Measurements from ENCODE around the gene MIA. TPM values are rescaled to one million over a fixed set of nuclear protein-coding genes. Genes with fewer than 3 reads are reported as not detected.
"Not testable (repeated sequence)": the region's sequence is repeated elsewhere in the genome, so short reads cannot be mapped to it uniquely, and the experiment has no call there.

MIA gene
- total and polyA plus RNA-seq, 4 donors = 1.7 to 3.6 TPM; not detected in 2

DNA sequence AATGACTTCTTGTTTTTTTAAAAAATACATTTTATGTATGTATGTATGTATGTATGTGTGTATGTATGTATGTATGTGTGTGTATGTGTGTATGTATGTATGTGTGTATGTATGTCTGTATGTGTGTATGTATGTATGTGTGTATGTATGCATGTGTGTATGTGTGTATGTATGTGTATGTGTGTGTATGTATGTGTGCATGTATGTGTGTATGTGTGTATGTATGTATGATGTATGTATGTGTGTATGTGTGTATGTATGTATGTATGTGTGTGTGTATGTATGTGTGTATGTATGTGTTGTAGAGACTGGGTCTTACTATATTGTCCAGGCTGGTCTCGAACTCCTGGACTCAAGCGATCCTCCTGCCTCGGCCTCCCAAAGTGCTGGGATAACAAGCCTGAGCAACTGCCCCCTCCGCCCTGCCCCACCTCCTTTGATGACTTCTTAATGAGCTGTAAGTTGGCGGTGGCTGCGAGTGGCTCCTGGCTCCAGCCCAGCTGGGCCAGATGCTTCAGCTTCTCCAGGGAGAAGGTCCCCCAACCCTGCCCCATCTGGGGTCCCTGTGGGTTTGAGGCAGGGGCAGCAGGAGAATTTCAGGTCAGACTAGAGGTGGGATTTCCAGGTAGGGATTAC, 50.3 kb downstream of the MIA start:
- DNase-seq; ATAC-seq (ENCODE audit: low FRiP score); H3K27me3 ChIP-seq (ENCODE audit: control insufficient read depth in 1 of 2, insufficient read depth in 2 of 2, low read length in 1 of 2); H3K36me3 ChIP-seq (ENCODE audit: control insufficient read depth in 1 of 2, insufficient read depth in 2 of 2, low read length in 1 of 2); intact Hi-C loops (cut with DNase I); H3K27ac ChIP-seq (ENCODE audit: low read depth in 1 of 2, low read length in 2 of 2); H3K4me3 ChIP-seq (ENCODE audit: low read length in 2 of 2); H3K4me1 ChIP-seq (ENCODE audit: control insufficient read depth in 1 of 2, insufficient read depth in 2 of 2, low read length in 2 of 2); H3K9me3 ChIP-seq (ENCODE audit: control insufficient read depth, low read length): not testable (repeated sequence)
- WGBS, 2 donors = 93 to 100% methylated on average over 3 to 6 of the region's 6 CpGs

DNA sequence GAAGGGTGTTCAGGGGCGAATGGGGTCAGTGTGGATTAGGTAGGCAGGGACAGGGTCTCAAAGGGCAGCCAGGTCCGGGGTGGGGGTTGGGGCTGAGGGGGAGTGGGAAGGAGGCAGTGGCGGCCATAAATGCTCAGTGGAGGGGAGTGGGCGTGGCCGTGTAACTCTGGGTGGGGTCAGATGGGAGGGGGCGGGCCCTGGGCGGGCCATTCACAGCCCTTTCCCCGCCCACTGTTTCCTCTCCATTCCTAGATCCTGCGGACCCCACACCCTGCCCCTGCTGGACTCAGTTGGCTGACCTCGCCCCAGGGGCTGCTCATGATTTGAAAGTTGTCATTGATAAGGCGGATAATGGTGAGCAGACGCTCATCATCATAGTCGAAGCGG, 51.0 kb downstream of the MIA start:
- intact Hi-C loops (cut with DNase I); ATAC-seq (ENCODE audit: low FRiP score): not testable (repeated sequence)

DNA sequence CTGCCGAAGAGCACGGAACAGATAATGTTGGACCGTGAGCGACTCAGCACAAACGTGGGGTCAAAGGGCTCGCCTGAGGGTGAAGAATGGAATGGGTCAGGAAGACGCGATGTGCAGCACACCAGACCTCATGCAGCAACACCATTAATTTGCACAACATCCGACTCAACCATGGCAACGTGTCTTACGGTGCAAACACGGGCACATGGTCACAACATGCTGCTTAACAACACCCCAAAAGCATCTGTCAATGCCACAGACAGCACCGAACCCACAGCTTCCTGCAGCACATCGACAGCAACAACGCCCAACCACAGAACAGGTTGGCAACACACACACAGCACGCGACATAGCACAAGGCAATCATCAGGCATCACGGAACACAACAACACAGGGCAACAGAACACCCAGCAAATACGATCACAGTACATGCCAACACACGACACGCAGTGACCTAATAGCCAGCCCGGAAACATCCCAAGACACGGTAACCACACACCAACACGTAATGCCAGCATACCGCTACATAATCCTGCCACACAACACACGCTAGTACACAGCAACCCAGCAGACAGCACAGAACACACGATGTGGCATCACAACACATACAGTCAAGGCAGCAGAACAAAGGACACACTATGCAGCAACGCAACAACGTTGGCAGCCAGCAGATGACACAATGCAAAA, 51.5 kb downstream of the MIA start:
- H3K4me3 ChIP-seq (ENCODE audit: low read length in 2 of 2); H3K36me3 ChIP-seq (ENCODE audit: control insufficient read depth in 1 of 2, insufficient read depth in 2 of 2, low read length in 1 of 2); DNase-seq; H3K27ac ChIP-seq (ENCODE audit: low read depth in 1 of 2, low read length in 2 of 2); H3K9me3 ChIP-seq (ENCODE audit: control insufficient read depth, low read length); H3K27me3 ChIP-seq (ENCODE audit: control insufficient read depth in 1 of 2, insufficient read depth in 2 of 2, low read length in 1 of 2); intact Hi-C loops (cut with DNase I); ATAC-seq (ENCODE audit: low FRiP score); H3K4me1 ChIP-seq (ENCODE audit: control insufficient read depth in 1 of 2, insufficient read depth in 2 of 2, low read length in 2 of 2): not testable (repeated sequence)
- WGBS, 2 donors = 88 to 91% methylated on average over 29 of the region's 29 CpGs

More for the DNA sequence above, 51.0 kb downstream of the MIA start:
- not testable (repeated sequence) for H3K9me3 ChIP-seq (ENCODE audit: control insufficient read depth, low read length); H3K36me3 ChIP-seq (ENCODE audit: control insufficient read depth in 1 of 2, insufficient read depth in 2 of 2, low read length in 1 of 2); H3K27me3 ChIP-seq (ENCODE audit: control insufficient read depth in 1 of 2, insufficient read depth in 2 of 2, low read length in 1 of 2); H3K27ac ChIP-seq (ENCODE audit: low read depth in 1 of 2, low read length in 2 of 2); H3K4me3 ChIP-seq (ENCODE audit: low read length in 2 of 2); DNase-seq; H3K4me1 ChIP-seq (ENCODE audit: control insufficient read depth in 1 of 2, insufficient read depth in 2 of 2, low read length in 2 of 2)
- 89 to 92% methylated on average over 5 to 11 of the region's 14 CpGs for WGBS, 2 donors

Other genes with a start within 250 kb of the MIA start
- 10 to 100 TPM; 54.0 to 75.3 TPM for gene SHKBP1, start 198.6 kb upstream of the MIA start, total RNA-seq
- 100 to 1,000 TPM in 1 of 2 donors, 10 to 100 TPM in 1; 29.4 to 150 TPM for gene SHKBP1, start 198.6 kb upstream of the MIA start, polyA plus RNA-seq
- 100 to 1,000 TPM; 286 to 725 TPM for gene LTBP4, start 174.2 kb upstream of the MIA start, total RNA-seq
- 100 to 1,000 TPM; 140 to 768 TPM for gene LTBP4, start 174.2 kb upstream of the MIA start, polyA plus RNA-seq
- 10 to 100 TPM; 51.7 to 95.4 TPM for gene NUMBL, start 84.9 kb upstream of the MIA start, total RNA-seq
- 10 to 100 TPM in 1 of 2 donors, 1 to 10 TPM in 1; 9.8 to 70.2 TPM for gene NUMBL, start 84.9 kb upstream of the MIA start, polyA plus RNA-seq
- gene COQ8B, start 58.6 kb upstream of the MIA start, total RNA-seq = 10 to 100 TPM; 26.2 to 39.3 TPM
- gene COQ8B, start 58.6 kb upstream of the MIA start, polyA plus RNA-seq = 10 to 100 TPM; 20.5 to 79.8 TPM
- 10 to 100 TPM; 23.9 to 25.7 TPM for gene ITPKC, start 58.4 kb upstream of the MIA start, total RNA-seq
- gene ITPKC, start 58.4 kb upstream of the MIA start, polyA plus RNA-seq = 10 to 100 TPM; 11.1 to 13.8 TPM
- 1 to 10 TPM; 4.2 to 6.1 TPM for gene ACTMAP, start 25.0 kb upstream of the MIA start, total RNA-seq
- gene ACTMAP, start 25.0 kb upstream of the MIA start, polyA plus RNA-seq = 1 to 10 TPM in 1 of 2 donors, under 1 TPM in 1; 0.88 to 3.2 TPM
- gene SNRPA, start 24.3 kb upstream of the MIA start, total RNA-seq = 10 to 100 TPM; 40.5 to 47.2 TPM
- gene SNRPA, start 24.3 kb upstream of the MIA start, polyA plus RNA-seq = 10 to 100 TPM; 26.7 to 49.1 TPM
- 10 to 100 TPM; 28.1 to 33.3 TPM for gene RAB4B, start 2.7 kb downstream of the MIA start, total RNA-seq
- gene RAB4B, start 2.7 kb downstream of the MIA start, polyA plus RNA-seq = 10 to 100 TPM; 19.3 to 67.2 TPM
- 100 to 1,000 TPM in 1 of 2 donors, 10 to 100 TPM in 1; 85.7 to 102 TPM for gene EGLN2, start 23.7 kb downstream of the MIA start, total RNA-seq
- 100 to 1,000 TPM in 1 of 2 donors, 10 to 100 TPM in 1; 60.0 to 120 TPM for gene EGLN2, start 23.7 kb downstream of the MIA start, polyA plus RNA-seq
- not detected for gene CYP2A6, start 74.9 kb downstream of the MIA start, total RNA-seq
- under 1 TPM in 1 of 2 donors, not detected in 1; 0.38 TPM for gene CYP2A6, start 74.9 kb downstream of the MIA start, polyA plus RNA-seq
- gene CYP2A7, start 106.7 kb downstream of the MIA start, total RNA-seq = not detected
- not detected for gene CYP2A7, start 106.7 kb downstream of the MIA start, polyA plus RNA-seq
- not detected for gene CYP2B6, start 215.8 kb downstream of the MIA start, total RNA-seq
- gene CYP2B6, start 215.8 kb downstream of the MIA start, polyA plus RNA-seq = 1 to 10 TPM in 1 of 2 donors, not detected in 1; 1.6 TPM